Panc1 (cell line): ENCODE measurements around the gene ZXDA. TPM values are rescaled to one million over a fixed set of nuclear protein-coding genes. Genes with fewer than 3 reads are reported as not detected.

Experiments
- ATAC-seq: fragments of 200-7000 bp; cut with Tn5 transposase; 2 replicates; pipeline ENCODE4 v1.9.1; 2020; ENCODE audit warnings: mild to moderate bottlenecking, moderate library complexity
- BruUV-seq: library from RNA; stranded (reverse); fragments of 400-500 nt; replicated peaks from 2 replicates; lab custom pipeline; 2021; lab: Mats Ljungman, UMichigan
- CTCF ChIA-PET: fragments of 300-600 bp; sonication (Branson Sonifier 250); formaldehyde crosslinking; loops from one replicate; lab custom pipeline; 2022; ENCODE audit warnings: antibody characterized with exemption; lab: Charles Lee
- POLR2A ChIA-PET: fragments of 300-600 bp; sonication (Branson Sonifier 250); formaldehyde crosslinking; loops from one replicate; lab custom pipeline; 2022; ENCODE audit warnings: antibody characterized with exemption; lab: Charles Lee
- DNase-seq: peaks from one replicate; pipeline ENCODE4 v3.0.0-alpha.2; 2010; ENCODE audit warnings: low read depth, low spot score
- H3K27ac ChIP-seq: 2 replicates; pipeline ENCODE4 v1.5.1; 2011; ENCODE audit warnings: mild to moderate bottlenecking, low read length, inconsistent platforms
- H3K27me3 ChIP-seq: fragments of 200-500 bp; sonication (Bioruptor generic); 2 replicates; pipeline ENCODE4 v1.6.0; 2014; ENCODE audit warnings: low read length, inconsistent platforms; ENCODE audit not compliant: control insufficient read depth, insufficient read depth
- H3K36me3 ChIP-seq: fragments of 200-500 bp; sonication (Bioruptor generic); 2 replicates; pipeline ENCODE4 v1.5.1; 2014; ENCODE audit warnings: inconsistent platforms, mild to moderate bottlenecking, low read length, moderate library complexity; ENCODE audit not compliant: control insufficient read depth, insufficient read depth
- H3K4me1 ChIP-seq: 2 replicates; pipeline ENCODE4 v1.5.1; 2011; ENCODE audit warnings: inconsistent platforms, mild to moderate bottlenecking, low read length, moderate library complexity; ENCODE audit not compliant: control insufficient read depth, insufficient read depth
- H3K4me3 ChIP-seq, 2 experiments: 2 replicates each; pipeline ENCODE4 v1.5.1; 2011 to 2012; ENCODE audit warnings: low read depth in 2 of 2, low read length in 2 of 2, mild to moderate bottlenecking in 2 of 2, inconsistent platforms in 1 of 2, moderate library complexity in 1 of 2
- H3K9me3 ChIP-seq: fragments of 200-500 bp; sonication (Bioruptor generic); 2 replicates; pipeline ENCODE4 v1.5.1; 2014; ENCODE audit warnings: low read depth, mild to moderate bottlenecking, inconsistent platforms, low read length, moderate library complexity; ENCODE audit not compliant: control insufficient read depth, insufficient read depth
- POLR2AphosphoS5 ChIP-seq: IDR thresholded peaks from 2 replicates; pipeline ENCODE4 v1.6.1; 2012; ENCODE audit warnings: mild to moderate bottlenecking, low read depth, low read length, moderate library complexity
- SIN3A ChIP-seq: IDR thresholded peaks from 2 replicates; pipeline ENCODE4 v1.6.1; 2012; ENCODE audit warnings: low read depth, mild to moderate bottlenecking, low read length, moderate library complexity, borderline replicate concordance; ENCODE audit not compliant: insufficient read depth
- TCF7L2 ChIP-seq: IDR thresholded peaks from 2 replicates; pipeline ENCODE4 v1.6.1; 2011; ENCODE audit warnings: mild to moderate bottlenecking, low read depth, low read length, inconsistent platforms
- in situ Hi-C: cut with HindIII; loops from 2 replicates; pipeline ENCODE4 v1.10.0; 2016; ENCODE audit warnings: low sequenced_read_pairs, low pct_unique_long_range_greater_than_20kb
- intact Hi-C: fragments of 100-400 bp; cut with micrococcal nuclease; formaldehyde crosslinking; loops from one replicate; pipeline ENCODE4 v1.10.0; 2022; ENCODE audit not compliant: unreplicated experiment
- total RNA-seq: library from RNA; stranded (reverse); gene quantifications from one replicate; pipeline ENCODE4 v1.2.1, GENCODE V29; 2021; ENCODE audit not compliant: unreplicated experiment
- TF ChIP-seq, protein P1 (sequence below): fragments of 450-650 bp; IDR thresholded peaks from 2 replicates; pipeline ENCODE4 v1.5.1; 2017; ENCODE audit warnings: mild to moderate bottlenecking
- TF ChIP-seq, protein P2 (sequence below), 2 experiments: IDR thresholded peaks; 2 replicates each; pipeline ENCODE4 v1.6.1; 2011 to 2012; ENCODE audit warnings: low read depth in 2 of 2, control low read depth in 1 of 2, low read length in 1 of 2, mild to moderate bottlenecking in 1 of 2, moderate library complexity in 1 of 2; ENCODE audit not compliant: insufficient read depth in 1 of 2

ZXDA gene
- total RNA-seq, 1 experiment from 2014 or later: 3.9 TPM

DNA sequence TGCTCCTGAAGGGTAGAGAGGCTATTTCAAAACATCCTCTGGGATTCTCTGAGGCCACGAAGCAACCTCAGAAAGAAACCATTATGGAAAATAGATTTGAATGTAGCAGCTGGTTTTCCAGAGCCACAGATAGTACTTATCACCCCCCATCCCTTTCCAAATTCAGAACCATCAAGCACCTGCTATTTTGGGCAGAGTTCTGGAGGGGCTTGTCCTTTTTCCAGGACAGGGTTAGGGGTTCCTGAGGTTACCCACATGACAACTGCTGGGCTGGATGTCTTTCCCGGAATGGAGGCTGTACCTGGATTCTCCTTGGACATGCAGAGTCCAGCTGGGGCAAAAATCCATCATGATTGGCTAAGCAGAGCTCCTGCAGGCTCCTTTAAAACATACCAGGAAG lies 22.0 kb upstream of the ZXDA start:
- no TSS peak for BruUV-seq
- TF ChIP-seq TCF7L2 (no peak), SIN3A (no peak)
- TF ChIP-seq, protein P1, sequence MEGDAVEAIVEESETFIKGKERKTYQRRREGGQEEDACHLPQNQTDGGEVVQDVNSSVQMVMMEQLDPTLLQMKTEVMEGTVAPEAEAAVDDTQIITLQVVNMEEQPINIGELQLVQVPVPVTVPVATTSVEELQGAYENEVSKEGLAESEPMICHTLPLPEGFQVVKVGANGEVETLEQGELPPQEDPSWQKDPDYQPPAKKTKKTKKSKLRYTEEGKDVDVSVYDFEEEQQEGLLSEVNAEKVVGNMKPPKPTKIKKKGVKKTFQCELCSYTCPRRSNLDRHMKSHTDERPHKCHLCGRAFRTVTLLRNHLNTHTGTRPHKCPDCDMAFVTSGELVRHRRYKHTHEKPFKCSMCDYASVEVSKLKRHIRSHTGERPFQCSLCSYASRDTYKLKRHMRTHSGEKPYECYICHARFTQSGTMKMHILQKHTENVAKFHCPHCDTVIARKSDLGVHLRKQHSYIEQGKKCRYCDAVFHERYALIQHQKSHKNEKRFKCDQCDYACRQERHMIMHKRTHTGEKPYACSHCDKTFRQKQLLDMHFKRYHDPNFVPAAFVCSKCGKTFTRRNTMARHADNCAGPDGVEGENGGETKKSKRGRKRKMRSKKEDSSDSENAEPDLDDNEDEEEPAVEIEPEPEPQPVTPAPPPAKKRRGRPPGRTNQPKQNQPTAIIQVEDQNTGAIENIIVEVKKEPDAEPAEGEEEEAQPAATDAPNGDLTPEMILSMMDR: no peak
- Histone ChIP-seq H3K4me1 (no peaks in the 10 kb centered on the region), H3K36me3 (no peaks in the 10 kb centered on the region), H3K9me3 (no peaks in the 10 kb centered on the region), H3K4me3 (no peak overlapping the region), H3K27me3 (no peaks in the 10 kb centered on the region), H3K27ac (no peak overlapping the region)
- CTCF ChIA-PET: no interaction called here
- in situ Hi-C loops: no loop called here
- intact Hi-C loops: loop anchor here (10.0 kb wide), 1 partner anchor 103 kb away; no protein-coding TSS in a partner anchor
- DNase-seq (no peak), ATAC-seq (no peak)
- POLR2A ChIA-PET: no interaction called here

- no TSS peak for BruUV-seq
- Histone ChIP-seq H3K27ac (no peak overlapping the region), H3K36me3 (no peaks in the 10 kb centered on the region), H3K27me3 (no peaks in the 10 kb centered on the region), H3K9me3 (no peaks in the 10 kb centered on the region), H3K4me1 (no peaks in the 10 kb centered on the region), H3K4me3 (no peak overlapping the region)
- in situ Hi-C loops (no loop called here), intact Hi-C loops (loop anchor here (10.0 kb wide), 1 partner anchor 105 kb away; no protein-coding TSS in a partner anchor)
- TF ChIP-seq POLR2AphosphoS5 (no peak), SIN3A (no peak), TCF7L2 (no peak)
- TF ChIP-seq, protein P1: no peak
- TF ChIP-seq, protein P2, sequence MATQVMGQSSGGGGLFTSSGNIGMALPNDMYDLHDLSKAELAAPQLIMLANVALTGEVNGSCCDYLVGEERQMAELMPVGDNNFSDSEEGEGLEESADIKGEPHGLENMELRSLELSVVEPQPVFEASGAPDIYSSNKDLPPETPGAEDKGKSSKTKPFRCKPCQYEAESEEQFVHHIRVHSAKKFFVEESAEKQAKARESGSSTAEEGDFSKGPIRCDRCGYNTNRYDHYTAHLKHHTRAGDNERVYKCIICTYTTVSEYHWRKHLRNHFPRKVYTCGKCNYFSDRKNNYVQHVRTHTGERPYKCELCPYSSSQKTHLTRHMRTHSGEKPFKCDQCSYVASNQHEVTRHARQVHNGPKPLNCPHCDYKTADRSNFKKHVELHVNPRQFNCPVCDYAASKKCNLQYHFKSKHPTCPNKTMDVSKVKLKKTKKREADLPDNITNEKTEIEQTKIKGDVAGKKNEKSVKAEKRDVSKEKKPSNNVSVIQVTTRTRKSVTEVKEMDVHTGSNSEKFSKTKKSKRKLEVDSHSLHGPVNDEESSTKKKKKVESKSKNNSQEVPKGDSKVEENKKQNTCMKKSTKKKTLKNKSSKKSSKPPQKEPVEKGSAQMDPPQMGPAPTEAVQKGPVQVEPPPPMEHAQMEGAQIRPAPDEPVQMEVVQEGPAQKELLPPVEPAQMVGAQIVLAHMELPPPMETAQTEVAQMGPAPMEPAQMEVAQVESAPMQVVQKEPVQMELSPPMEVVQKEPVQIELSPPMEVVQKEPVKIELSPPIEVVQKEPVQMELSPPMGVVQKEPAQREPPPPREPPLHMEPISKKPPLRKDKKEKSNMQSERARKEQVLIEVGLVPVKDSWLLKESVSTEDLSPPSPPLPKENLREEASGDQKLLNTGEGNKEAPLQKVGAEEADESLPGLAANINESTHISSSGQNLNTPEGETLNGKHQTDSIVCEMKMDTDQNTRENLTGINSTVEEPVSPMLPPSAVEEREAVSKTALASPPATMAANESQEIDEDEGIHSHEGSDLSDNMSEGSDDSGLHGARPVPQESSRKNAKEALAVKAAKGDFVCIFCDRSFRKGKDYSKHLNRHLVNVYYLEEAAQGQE (IDR thresholded peaks at IDR 0.05; ENCODE audit: insufficient read depth in 1 of 2, low read depth in 2 of 2, low read length in 1 of 2): no peak
- ATAC-seq (no peak), DNase-seq (no peak)
- POLR2A ChIA-PET: no interaction called here
- CTCF ChIA-PET: no interaction called here
Observed at GRCh38 chrX:57930051-57930450, 19.8 kb upstream of the ZXDA start.
